H1 (cell line): ENCODE measurements around the gene DCAF12L2. TPM values are rescaled to one million over a fixed set of nuclear protein-coding genes. Genes with fewer than 3 reads are reported as not detected.

Experiments used
- SP2 ChIP-seq: IDR thresholded peaks from 2 replicates; pipeline ENCODE4 v1.6.1; 2012; ENCODE audit warnings: mild to moderate bottlenecking, low read length, inconsistent platforms
- polyA plus RNA-seq, 7 experiments: library from polyadenylated mRNA; depleted of rRNA in 3 of 7; stranded (reverse) in 5 of 7; unstranded in 2 of 7; fragments of >200 nt in 5 of 7; fragments of 200-250 nt in 2 of 7; gene quantifications; 1 replicate in 5 of 7; 2 replicates in 1 of 7; 4 replicates in 1 of 7; pipeline versions ENCODE4 v1.2.1 to v1.2.3, GENCODE V29; 2011 to 2013; ENCODE audit warnings: missing spikeins in 2 of 7, mixed read lengths in 2 of 7
- total RNA-seq: library from RNA; stranded (reverse); fragmentation: NEBNext Ultra II Directional; extraction: Animal tissue kit (Norgen Biotek cat#: 25700); gene quantifications from 2 replicates; pipeline ENCODE4 v1.2.1, GENCODE V29; 2021

The DCAF12L2 gene
- total and polyA plus RNA-seq, 2 of the 8 experiments (the other 6 are each of a cell fraction or from before 2014, with no cell fraction given), result 1.1 to 1.7 TPM

DNA sequence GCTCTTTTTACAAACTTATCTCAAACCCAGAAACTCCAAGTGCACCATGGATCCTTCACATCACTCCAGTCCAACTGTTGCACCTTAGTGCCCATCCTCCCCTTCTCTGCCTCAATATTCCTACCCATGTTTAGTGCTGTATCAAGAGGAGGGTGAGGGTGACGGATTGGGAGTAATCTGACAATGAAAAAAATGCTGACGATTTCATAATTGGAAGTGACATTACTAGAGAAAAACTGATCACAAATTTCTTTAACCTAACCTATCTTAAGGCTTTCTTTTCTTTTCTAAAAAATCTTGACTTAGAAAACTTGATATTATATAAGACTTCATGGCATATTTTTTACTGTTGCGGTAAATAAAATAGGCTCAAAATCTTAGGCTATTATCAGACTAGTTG is 1.5 kb upstream of the DCAF12L2 start (continued):
- no peak for TF ChIP-seq SP2
